Transverse colon (tissue), 4 donors: ENCODE results near the gene NFKBIE. TPM values are rescaled to one million over a fixed set of nuclear protein-coding genes. Genes with fewer than 3 reads are reported as not detected.

ENCODE experiments used
- DNase-seq: peaks from one replicate; pipeline ENCODE4 v3.0.0-alpha.2; 2019
- H3K27ac ChIP-seq, 4 donors: fragments of 200-600 bp; sonication (generic); 2 replicates each; pipeline ENCODE4 v1.5.1; 2016 to 2018; ENCODE audit warnings: inconsistent platforms in 4 of 4
- H3K27me3 ChIP-seq: fragments of 200-600 bp; sonication (generic); 2 replicates; pipeline ENCODE4 v1.5.1; 2017; ENCODE audit warnings: inconsistent platforms
- H3K36me3 ChIP-seq, 4 donors: fragments of 200-600 bp; sonication (generic); 2 replicates each; pipeline ENCODE4 v1.5.1; 2017 to 2019; ENCODE audit warnings: inconsistent platforms in 4 of 4
- H3K4me1 ChIP-seq, 4 donors: fragments of 200-600 bp; sonication (generic); 2 replicates each; pipeline ENCODE4 v1.5.1; 2017 to 2020; ENCODE audit warnings: inconsistent platforms in 4 of 4
- H3K4me3 ChIP-seq, 4 donors: fragments of 200-600 bp; sonication (generic); 1 replicate in 1 of 4; 2 replicates in 3 of 4; pipeline versions ENCODE4 v1.5.1 to v1.6.1; 2017 to 2019; ENCODE audit warnings: inconsistent platforms in 4 of 4
- H3K9me3 ChIP-seq, 2 donors: fragments of 200-600 bp; sonication (generic); 2 replicates each; pipeline ENCODE4 v1.5.1; 2017 to 2019; ENCODE audit warnings: inconsistent platforms in 2 of 2
- CTCF ChIP-seq, 5 experiments: fragments of 200-600 bp in 3 of 5; fragments of 450-650 bp in 2 of 5; sonication (generic) in 3 of 5; IDR thresholded peaks; 1 replicate in 2 of 5; 2 replicates in 3 of 5; pipeline ENCODE4 v1.5.1; 2016 to 2017; ENCODE audit warnings: antibody characterized with exemption in 5 of 5, inconsistent platforms in 3 of 5, mild to moderate bottlenecking in 2 of 5, moderate library complexity in 1 of 5
- EP300 ChIP-seq: sonication (generic); formaldehyde crosslinking; IDR thresholded peaks from one replicate; pipeline ENCODE4 v1.6.1; 2017; ENCODE audit warnings: antibody characterized with exemption, low read depth
- POLR2A ChIP-seq: fragments of 450-650 bp; IDR thresholded peaks from one replicate; pipeline ENCODE4 v1.6.1; 2016; ENCODE audit warnings: antibody characterized with exemption, mild to moderate bottlenecking, moderate library complexity
- POLR2AphosphoS5 ChIP-seq, 3 donors: sonication (generic); formaldehyde crosslinking; IDR thresholded peaks; one replicate each; pipeline ENCODE4 v1.6.1; 2016; ENCODE audit warnings: antibody characterized with exemption in 3 of 3
- WGBS, 2 donors: methylation state at CpG; one replicate each; pipeline ENCODE4 v1.1.5; 2018; ENCODE audit warnings: low coverage in 1 of 2; 5-methylcytosine and 5-hydroxymethylcytosine counted together
- in situ Hi-C, 4 donors: fragments of 200-750 bp; cut with MboI; loops; one replicate each; pipeline versions ENCODE4 v1.15.0 to v1.15.1; 2017; ENCODE audit warnings: low sequenced_read_pairs in 3 of 4, low pct_ligation_motif_present in 1 of 4, low pct_unique_long_range_greater_than_20kb in 1 of 4
- intact Hi-C: fragments of 100-400 bp; cut with DNase I; formaldehyde crosslinking; loops from one replicate; pipeline ENCODE4 v1.15.1; 2023; ENCODE audit warnings: low total_unique reads
- total RNA-seq, 4 donors: library from RNA; depleted of rRNA; stranded (reverse); fragments of >200 nt; gene quantifications; one replicate each; pipeline ENCODE4 v1.1.0, GENCODE V29; 2016

The NFKBIE gene
- total RNA-seq, 4 donors from 2014 or later, result 2.6 to 67.3 (median 19.0) TPM

- Histone ChIP-seq H3K4me3 (no peak overlapping the region), H3K36me3 (peaks cover 0 to 4% (median 0%) of the 10 kb centered on the region in 4 donors), H3K27me3 (no peaks in the 10 kb centered on the region), H3K27ac (no peak overlapping the region), H3K4me1 (peaks cover 22 to 44% (median 35%) of the 10 kb centered on the region in 4 donors), H3K9me3 (no peaks in the 10 kb centered on the region)
- 96% methylated on average over 5 of the region's 8 CpGs; no CpG with 5 or more reads in 1 of the 2 donors for WGBS, 2 donors
- in situ Hi-C loops (loop anchor here in 1 of 4 donors (10.0 kb wide), 1 partner anchor 73 kb away; no protein-coding TSS in a partner anchor), intact Hi-C loops (no loop called here)
- TF ChIP-seq POLR2AphosphoS5 (IDR thresholded peaks at IDR 0.05), result no peak
- TF ChIP-seq POLR2A, result no peak
- TF ChIP-seq CTCF (IDR thresholded peaks at IDR 0.05), result no peak
- no peak for TF ChIP-seq EP300
- DNase-seq, result no peak
These were observed 3.8 kb downstream of the NFKBIE start for GRCh38 chr6:44261581-44261980.

GRCh38 chr6:44260451-44261297, 4.7 kb downstream of the NFKBIE start:
- intact Hi-C loops, result no loop called here
- H3K27ac ChIP-seq, result no peak overlapping the region
- WGBS, 2 donors, result 77 to 90% methylated on average over 3 to 6 of the region's 6 CpGs
- no peaks in the 10 kb centered on the region for H3K27me3 ChIP-seq
- H3K9me3 ChIP-seq, result no peaks in the 10 kb centered on the region
- H3K4me3 ChIP-seq, result no peak overlapping the region
- H3K4me1 ChIP-seq, result peaks cover 28 to 49% (median 41%) of the 10 kb centered on the region in 4 donors
- TF ChIP-seq EP300, result no peak
- no peak for TF ChIP-seq CTCF (IDR thresholded peaks at IDR 0.05)
- no peak for TF ChIP-seq POLR2AphosphoS5 (IDR thresholded peaks at IDR 0.05)
- no peak for TF ChIP-seq POLR2A
- in situ Hi-C loops, result loop anchor here in 1 of 4 donors (10.0 kb wide), 1 partner anchor 74 kb away; no protein-coding TSS in a partner anchor
- H3K36me3 ChIP-seq, result peaks cover 0 to 4% (median 0%) of the 10 kb centered on the region in 4 donors
- DNase-seq, result no peak

- no peak for DNase-seq
- in situ Hi-C loops, result loop anchor here in 1 of 4 donors (10.0 kb wide), 1 partner anchor 75 kb away; no protein-coding TSS in a partner anchor
- peaks cover 28 to 49% (median 42%) of the 10 kb centered on the region in 4 donors for H3K4me1 ChIP-seq
- intact Hi-C loops, result no loop called here
- no peaks in the 10 kb centered on the region for H3K9me3 ChIP-seq
- WGBS, 2 donors, result 81% methylated on average over 4 of the region's 8 CpGs; no CpG with 5 or more reads in 1 of the 2 donors
- no peak for TF ChIP-seq EP300
- TF ChIP-seq POLR2AphosphoS5 (IDR thresholded peaks at IDR 0.05), result no peak
- no peak for TF ChIP-seq CTCF (IDR thresholded peaks at IDR 0.05)
- TF ChIP-seq POLR2A, result no peak
- no peaks in the 10 kb centered on the region for H3K27me3 ChIP-seq
- no peak overlapping the region for H3K27ac ChIP-seq
- no peak overlapping the region for H3K4me3 ChIP-seq
- H3K36me3 ChIP-seq, result peaks cover 0 to 4% (median 0%) of the 10 kb centered on the region in 4 donors
These were observed 5.3 kb downstream of the NFKBIE start for GRCh38 chr6:44260011-44260410.

- H3K4me1 ChIP-seq, result peaks cover 27 to 39% (median 32%) of the 10 kb centered on the region in 4 donors
- DNase-seq, result no peak
- in situ Hi-C loops (no loop called here), intact Hi-C loops (no loop called here)
- no peaks in the 10 kb centered on the region for H3K27me3 ChIP-seq
- TF ChIP-seq POLR2AphosphoS5 (IDR thresholded peaks at IDR 0.05), result no peak
- TF ChIP-seq EP300, result no peak
- no peak for TF ChIP-seq CTCF (IDR thresholded peaks at IDR 0.05)
- TF ChIP-seq POLR2A, result no peak
- H3K27ac ChIP-seq, result no peak overlapping the region
- H3K9me3 ChIP-seq, result no peaks in the 10 kb centered on the region
- peaks cover 0 to 13% (median 6%) of the 10 kb centered on the region in 4 donors for H3K36me3 ChIP-seq
- WGBS, 2 donors, result 88 to 100% methylated on average over 1 to 3 of the region's 3 CpGs
- no peak overlapping the region for H3K4me3 ChIP-seq
These were observed 6.4 kb downstream of the NFKBIE start for GRCh38 chr6:44258921-44259320.
